Right kidney (tissue), 9 donors: ENCODE results near the gene P2RY1.

ENCODE experiments used
- DNase-seq: peaks from one replicate; pipeline ENCODE4 v3.0.0-alpha.2; 2016
- long read RNA-seq, 8 donors: transcript quantifications; one replicate each; lab custom pipeline, GENCODE V29; 2026

The P2RY1 gene
- long read RNA-seq, donor 1, full-length matches to known transcripts, result 2 of 2 reads
- long read RNA-seq, donor 1, partial matches to known transcripts, result 0 of 2 reads
- long read RNA-seq, donor 1, other reads (novel, unspliced or antisense), result 0 of 2 reads
- long read RNA-seq, donor 2, full-length matches to known transcripts, result 1 of 1 reads
- long read RNA-seq, donor 2, partial matches to known transcripts, result 0 of 1 reads
- long read RNA-seq, donor 2, other reads (novel, unspliced or antisense), result 0 of 1 reads
- long read RNA-seq, donor 3, full-length matches to known transcripts, result 1 of 1 reads
- long read RNA-seq, donor 3, partial matches to known transcripts, result 0 of 1 reads
- long read RNA-seq, donor 3, other reads (novel, unspliced or antisense), result 0 of 1 reads
- long read RNA-seq, donor 4, full-length matches to known transcripts, result 6 of 6 reads
- long read RNA-seq, donor 4, partial matches to known transcripts, result 0 of 6 reads
- long read RNA-seq, donor 4, other reads (novel, unspliced or antisense), result 0 of 6 reads
- long read RNA-seq, donor 5, full-length matches to known transcripts, result 8 of 8 reads
- long read RNA-seq, donor 5, partial matches to known transcripts, result 0 of 8 reads
- long read RNA-seq, donor 5, other reads (novel, unspliced or antisense), result 0 of 8 reads
- long read RNA-seq, donor 6, full-length matches to known transcripts, result 6 of 6 reads
- long read RNA-seq, donor 6, partial matches to known transcripts, result 0 of 6 reads
- long read RNA-seq, donor 6, other reads (novel, unspliced or antisense), result 0 of 6 reads
- long read RNA-seq, donor 7, full-length matches to known transcripts, result 10 of 10 reads
- long read RNA-seq, donor 7, partial matches to known transcripts, result 0 of 10 reads
- long read RNA-seq, donor 7, other reads (novel, unspliced or antisense), result 0 of 10 reads
- long read RNA-seq, donor 8, full-length matches to known transcripts, result 7 of 7 reads
- long read RNA-seq, donor 8, partial matches to known transcripts, result 0 of 7 reads
- long read RNA-seq, donor 8, other reads (novel, unspliced or antisense), result 0 of 7 reads

DNA sequence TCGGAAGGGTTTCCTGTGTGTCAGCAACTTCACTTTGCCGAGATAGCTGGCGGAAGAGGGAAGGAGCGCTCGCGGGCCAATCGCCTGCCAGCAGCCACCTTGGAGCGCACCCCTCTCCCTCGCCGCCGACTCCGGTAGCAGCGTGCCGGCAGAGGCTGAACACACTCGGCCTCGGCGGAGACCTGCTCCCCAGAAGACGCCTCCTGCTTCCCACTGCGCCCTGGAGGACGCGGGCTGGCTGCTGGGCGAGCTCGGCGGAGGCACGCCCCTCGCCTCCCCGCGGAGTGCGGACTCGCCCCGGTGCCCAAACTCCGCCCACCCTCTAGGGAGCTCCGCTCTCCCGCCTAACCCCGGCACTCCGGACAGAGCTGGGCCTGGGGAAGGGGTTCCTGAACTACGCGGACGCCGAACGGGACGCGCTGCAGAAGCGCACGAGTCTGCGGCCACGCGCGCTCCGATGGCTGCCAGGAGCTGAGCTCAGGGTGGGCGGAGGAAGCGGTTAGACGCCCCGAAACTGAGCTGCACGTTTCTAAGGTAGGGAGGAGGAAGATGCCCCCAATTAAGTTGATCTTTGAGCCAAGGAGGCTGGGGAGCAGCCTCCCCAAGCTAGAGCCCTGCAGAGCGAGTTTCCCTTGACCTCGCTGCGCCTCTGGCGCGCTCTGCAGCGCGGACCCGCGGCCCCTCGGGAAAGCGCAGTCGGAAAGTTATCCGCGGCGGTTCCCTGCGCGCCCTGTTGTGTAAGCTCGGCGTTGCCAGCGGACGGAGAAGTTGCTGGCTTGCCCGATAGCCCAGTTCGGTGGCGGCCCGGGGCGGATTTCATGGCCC lies at the start of gene P2RY1:
P2RY1 (plus strand) TSS at position 356 of the 825 bp plus-strand sequence. CDS start 652 bp downstream, outside the sequence.
- peak; percentile 93 for DNase-seq

DNA sequence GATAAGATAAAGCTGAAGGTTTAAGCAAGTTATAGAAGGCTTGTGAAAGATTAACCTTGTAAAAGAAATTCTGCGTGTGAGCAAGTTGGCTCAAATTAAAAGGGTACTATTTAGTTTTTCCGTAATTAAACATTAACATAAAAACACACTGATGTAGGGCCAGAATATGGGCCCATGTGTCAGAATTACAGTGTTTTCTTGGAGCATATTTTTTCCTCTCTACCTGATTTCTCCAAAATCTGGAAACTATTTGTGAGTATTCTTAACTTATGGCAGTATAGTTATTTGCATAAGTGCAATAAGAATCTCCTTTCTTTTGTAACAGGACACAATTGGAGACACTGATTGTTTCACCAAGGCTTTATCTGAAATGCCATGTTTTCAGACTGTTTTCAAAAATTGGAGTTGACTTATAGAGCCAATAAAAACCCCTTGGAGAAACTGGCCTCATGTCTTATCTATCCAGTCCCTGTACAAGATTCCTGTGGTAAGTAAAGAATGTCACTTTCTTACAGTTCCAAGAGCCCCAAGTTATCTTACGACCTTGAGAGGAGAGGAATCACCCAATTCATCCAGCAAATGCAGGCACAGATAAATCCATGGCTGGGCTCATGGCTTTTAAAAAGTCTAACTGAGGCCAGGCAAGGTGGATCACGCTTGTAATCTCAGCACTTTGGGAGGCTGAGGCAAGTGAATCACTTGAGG lies 47.8 kb upstream of the P2RY1 start:
- DNase-seq, result no peak

GRCh38 chr3:152790651-152791387 lies 44.1 kb upstream of the P2RY1 start:
- no peak for DNase-seq

GRCh38 chr3:152793969-152794368 lies 41.0 kb upstream of the P2RY1 start:
- no peak for DNase-seq

GRCh38 chr3:152797751-152798432 lies 37.0 kb upstream of the P2RY1 start:
- no peak for DNase-seq

DNA sequence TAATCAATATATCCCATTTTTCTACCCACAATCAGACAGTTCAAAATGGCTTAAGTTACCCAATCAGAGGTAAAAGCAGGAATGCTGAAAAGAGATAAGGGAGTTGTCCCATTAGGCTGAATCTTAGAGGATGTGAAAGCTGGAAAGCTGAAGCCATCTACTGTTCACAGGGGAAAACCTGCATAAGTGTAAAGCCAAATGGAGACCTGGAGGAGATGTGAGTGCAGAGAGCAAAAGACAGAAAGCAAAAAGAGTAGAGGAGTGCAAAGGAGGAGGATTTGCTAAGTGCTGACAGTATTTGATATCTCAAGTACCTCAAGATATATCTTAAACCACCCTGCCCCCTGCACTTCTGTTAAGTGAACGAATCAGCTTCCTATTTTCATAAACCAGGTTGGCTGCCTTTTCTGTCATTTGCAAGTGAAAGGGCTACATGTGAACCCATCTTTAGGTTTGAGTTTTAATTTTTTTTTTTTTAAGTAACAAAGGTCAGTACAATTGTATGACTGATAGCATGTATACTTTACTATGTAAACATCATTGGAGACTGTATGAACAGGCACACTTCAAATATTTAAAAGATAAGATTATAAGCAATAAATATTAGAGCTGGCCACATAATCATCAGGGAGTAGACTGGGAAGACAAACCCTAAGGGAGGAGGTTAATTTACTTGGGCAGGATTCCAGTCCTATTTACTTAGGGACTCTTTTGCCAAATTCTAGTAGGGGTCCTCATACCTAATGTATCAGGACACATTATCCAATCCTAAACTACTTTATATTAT lies 22.8 kb upstream of the P2RY1 start:
- DNase-seq, result no peak

GRCh38 chr3:152817400-152817799 lies 17.5 kb upstream of the P2RY1 start:
- no peak for DNase-seq

- DNase-seq, result no peak
Observed at GRCh38 chr3:152818027-152818426, 16.9 kb upstream of the P2RY1 start.

DNA sequence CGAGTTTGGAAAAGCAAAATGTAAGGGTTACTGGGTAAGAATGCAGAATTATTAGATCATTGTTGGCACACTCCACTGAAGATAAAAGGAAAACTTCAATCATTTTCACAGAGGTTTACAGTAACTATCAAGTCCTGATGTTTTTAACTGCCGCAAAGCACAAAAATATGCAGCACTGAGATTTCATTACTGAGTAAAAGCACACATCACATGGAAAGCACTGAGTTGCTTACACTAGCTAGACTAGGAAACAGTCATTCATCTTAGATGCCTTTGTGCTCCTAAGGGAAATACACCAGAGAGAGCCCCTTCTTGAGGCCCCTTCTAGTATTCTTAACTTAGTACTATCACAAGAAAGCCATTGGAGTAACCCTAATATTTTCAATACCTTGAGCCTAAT lies 11.8 kb upstream of the P2RY1 start:
- DNase-seq, result no peak

DNA sequence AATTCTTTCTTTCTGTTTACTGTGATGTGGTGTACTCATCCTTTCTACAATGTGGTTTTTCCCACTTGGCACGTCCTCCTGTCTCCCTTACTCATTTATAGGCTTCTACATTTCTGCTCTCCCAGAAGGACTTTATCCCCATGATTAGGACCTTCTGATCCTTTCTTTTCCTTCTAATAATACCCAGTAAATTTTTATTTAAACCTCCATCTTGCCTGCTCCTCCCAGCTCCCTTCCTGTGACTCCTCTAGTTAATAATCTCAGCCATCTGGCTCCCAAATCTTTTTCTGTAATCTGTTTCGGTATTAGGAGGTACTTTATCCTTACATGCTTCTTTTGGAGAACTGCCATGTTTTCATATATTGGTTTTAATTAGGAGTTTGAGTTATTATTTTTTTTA lies 11.2 kb upstream of the P2RY1 start:
- DNase-seq, result no peak

DNA sequence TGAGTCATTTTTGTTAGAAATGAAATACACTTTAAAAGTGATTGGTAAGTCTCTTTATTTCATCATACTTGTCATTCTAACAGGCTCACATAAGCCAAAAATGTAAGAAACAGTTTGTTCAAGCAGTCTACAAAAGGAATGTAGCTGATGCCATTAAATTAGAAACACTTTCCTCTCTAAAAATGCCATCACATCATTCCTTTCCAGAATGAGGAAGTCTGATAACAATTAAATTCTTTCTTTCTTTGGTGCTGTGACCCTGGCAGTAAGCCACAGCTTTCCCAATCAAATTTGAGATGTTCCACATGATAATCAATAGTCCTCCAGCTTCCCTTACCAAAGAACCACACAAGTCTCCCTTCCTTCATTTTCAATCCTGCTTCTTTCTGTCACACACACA lies 9.4 kb upstream of the P2RY1 start:
- no peak for DNase-seq

DNA sequence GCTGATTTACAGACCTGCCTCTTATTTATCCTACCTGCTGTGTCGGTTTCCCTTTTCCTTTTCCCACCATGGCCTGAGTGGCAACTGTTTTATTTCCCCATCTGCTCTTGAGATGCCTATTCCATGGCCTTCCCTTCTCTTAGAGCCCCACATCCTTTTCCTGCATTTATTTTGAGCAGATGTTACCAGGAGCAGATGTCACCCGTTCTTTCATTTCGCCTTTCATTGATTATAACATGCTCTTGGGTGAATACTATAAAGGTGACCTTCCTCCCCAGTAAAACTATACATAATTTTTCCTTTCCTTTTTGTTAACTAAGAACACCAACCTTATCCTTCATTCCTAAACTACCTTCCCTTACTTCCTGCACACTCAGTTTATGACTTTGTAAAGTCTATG lies 8.5 kb upstream of the P2RY1 start:
- DNase-seq, result no peak

DNA sequence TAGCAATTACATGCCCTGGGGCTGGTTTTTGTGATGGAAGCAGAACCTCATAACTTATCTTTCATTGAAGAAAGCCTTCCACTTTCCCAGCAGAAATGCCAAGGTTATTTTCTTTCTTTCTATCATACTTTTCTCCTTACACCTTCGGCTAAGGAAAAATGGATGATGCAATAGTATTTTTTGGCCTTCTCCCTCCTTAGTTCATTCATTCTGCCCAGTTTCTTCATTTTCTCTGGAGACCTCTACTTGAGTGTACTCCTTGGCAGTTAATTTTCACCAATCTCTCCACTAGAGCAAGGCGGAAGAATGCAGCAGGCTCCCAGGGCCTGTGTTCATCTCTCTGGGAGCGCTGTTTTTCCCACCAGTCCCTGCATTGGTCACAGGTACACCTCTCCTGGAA lies 7.6 kb upstream of the P2RY1 start:
- no peak for DNase-seq

GRCh38 chr3:152828075-152828840 lies 6.7 kb upstream of the P2RY1 start:
- no peak for DNase-seq

DNA sequence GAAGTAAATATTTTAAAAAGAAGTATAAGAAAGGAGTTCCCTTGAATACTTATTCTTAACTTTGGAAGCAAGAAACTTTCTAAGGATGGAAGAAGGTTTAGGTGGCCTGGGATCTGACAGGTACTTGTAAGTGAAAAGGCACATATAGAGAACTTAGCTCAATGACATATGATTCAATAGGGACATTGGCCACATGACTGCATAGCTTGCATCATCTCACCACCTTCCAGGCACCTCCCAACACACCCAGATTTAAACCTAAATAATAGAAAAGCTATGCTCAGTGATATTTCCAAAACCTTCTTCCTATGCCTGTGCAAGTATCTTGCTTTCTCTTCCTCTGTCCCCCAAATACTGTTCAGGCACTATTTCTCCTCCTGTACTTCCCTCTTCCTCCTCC lies 4.7 kb upstream of the P2RY1 start:
- no peak for DNase-seq

GRCh38 chr3:152832046-152832445 lies 2.9 kb upstream of the P2RY1 start:
- DNase-seq, result no peak

DNA sequence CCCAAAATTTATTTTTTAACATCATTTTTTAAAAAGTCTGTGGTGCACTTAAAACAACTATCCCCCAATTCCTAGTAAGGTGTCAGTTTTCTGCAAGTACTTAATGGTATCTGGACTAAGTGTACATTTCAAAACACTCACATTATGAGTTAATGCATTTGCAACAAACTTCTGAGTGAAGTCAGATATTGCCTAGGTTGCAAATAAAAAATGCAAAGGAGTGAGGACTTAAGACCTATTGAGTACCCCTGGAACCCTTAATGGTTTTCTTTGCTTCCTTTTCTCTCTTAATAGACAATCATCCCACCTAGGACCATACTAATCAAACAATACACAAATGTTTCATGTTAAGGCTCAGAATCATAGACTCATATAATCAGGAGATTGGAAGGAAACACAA lies 1.8 kb upstream of the P2RY1 start:
- DNase-seq, result no peak

DNA sequence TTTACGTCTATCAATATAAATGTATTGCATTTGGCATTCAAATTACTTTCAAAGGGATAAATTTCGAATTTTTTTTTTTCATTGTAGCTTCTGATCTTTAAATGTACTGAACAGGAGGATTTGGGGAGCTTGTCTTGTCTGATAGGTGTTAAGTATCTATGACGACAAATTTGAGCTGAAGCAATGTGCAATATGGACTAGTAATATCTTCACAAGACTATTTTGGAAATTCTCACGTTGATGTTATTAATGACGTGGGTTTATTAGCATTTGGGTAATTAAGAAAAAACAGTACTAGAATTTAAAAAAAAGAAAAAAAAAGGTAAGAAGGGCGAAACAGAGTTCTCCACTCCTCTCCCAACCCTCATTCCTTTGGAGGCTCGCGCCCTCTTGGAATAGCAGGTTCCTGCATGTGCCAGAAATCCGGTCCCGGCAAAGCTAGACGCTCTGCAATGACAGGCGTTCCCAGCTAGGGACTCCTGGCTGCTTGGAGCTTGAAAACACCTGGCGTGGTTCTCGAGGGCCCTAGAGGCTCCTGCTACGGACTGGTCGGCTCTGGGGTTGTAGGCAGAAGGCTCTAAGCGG lies 648 bp upstream of the P2RY1 start:
- no peak for DNase-seq
